ENCODE measurements around the gene TRIM32.

The TRIM32 gene

GRCh38 chr9:116687074-116687753 lies at the start of gene TRIM32:
TRIM32 (plus strand) TSS chr9:116687305; CDS start chr9:116697743, 10,438 bp downstream.
- peak; percentile 83 for DNase-seq (ENCODE audit: insufficient read length, low spot score)
- FAIRE-seq: no peak
- TF ChIP-seq CTCF (IDR thresholded peaks at IDR 0.05; ENCODE audit: insufficient read depth, missing control alignments): no peak

- DNase-seq (ENCODE audit: insufficient read length, low spot score): no peak
- no peak for TF ChIP-seq CTCF (IDR thresholded peaks at IDR 0.05; ENCODE audit: insufficient read depth, missing control alignments)
- no peak for FAIRE-seq
Observed at GRCh38 chr9:116639251-116639741, 47.8 kb upstream of the TRIM32 start.

GRCh38 chr9:116641292-116642059 lies 45.6 kb upstream of the TRIM32 start:
- no peak for TF ChIP-seq CTCF (IDR thresholded peaks at IDR 0.05; ENCODE audit: insufficient read depth, missing control alignments)
- no peak for FAIRE-seq
- no peak for DNase-seq (ENCODE audit: insufficient read length, low spot score)

- TF ChIP-seq CTCF (IDR thresholded peaks at IDR 0.05; ENCODE audit: insufficient read depth, missing control alignments): no peak
- FAIRE-seq (no peak), DNase-seq (ENCODE audit: insufficient read length, low spot score) (no peak)
Observed at GRCh38 chr9:116643691-116644090, 43.4 kb upstream of the TRIM32 start.

- no peak for TF ChIP-seq CTCF (IDR thresholded peaks at IDR 0.05; ENCODE audit: insufficient read depth, missing control alignments)
- no peak for DNase-seq (ENCODE audit: insufficient read length, low spot score)
- FAIRE-seq: no peak
Observed at GRCh38 chr9:116644091-116644688, 42.9 kb upstream of the TRIM32 start.

- DNase-seq (ENCODE audit: insufficient read length, low spot score): no peak
- TF ChIP-seq CTCF (IDR thresholded peaks at IDR 0.05; ENCODE audit: insufficient read depth, missing control alignments): peak; percentile 61
- FAIRE-seq: no peak
Observed at GRCh38 chr9:116646661-116647514, 40.2 kb upstream of the TRIM32 start.
